GM20431 (cell line): ENCODE measurements around the gene PDZK1.
"Not testable (repeated sequence)": the region's sequence is repeated elsewhere in the genome, so short reads cannot be mapped to it uniquely, and the experiment has no call there.

Experiments used
- in situ Hi-C: fragments of 300-500 bp; cut with MseI, MboI; formaldehyde crosslinking; loops from one replicate; pipeline ENCODE4 v1.15.0; 2020; ENCODE audit warnings: low sequenced_read_pairs; ENCODE audit not compliant: unreplicated experiment

The PDZK1 gene

GRCh38 chr1:145707183-145707867 is at the start of gene PDZK1:
TSS of gene PDZK1 (minus strand) at chr1:145707368. CDS start at chr1:145688021, 19,347 bp downstream.
- in situ Hi-C loops, result loop anchor here (25.0 kb wide), 1 partner anchor 95 kb away; the partner anchor contains the start of gene GPR89A

GRCh38 chr1:145751491-145752037 is 44.4 kb upstream of the PDZK1 start:
- in situ Hi-C loops, result no loop called here

GRCh38 chr1:145750426-145750825 is 43.3 kb upstream of the PDZK1 start:
- in situ Hi-C loops, result no loop called here

- in situ Hi-C loops, result no loop called here
Observed at GRCh38 chr1:145747398-145748247, 40.5 kb upstream of the PDZK1 start.

GRCh38 chr1:145740269-145740668 is 33.1 kb upstream of the PDZK1 start:
- in situ Hi-C loops, result no loop called here

GRCh38 chr1:145736191-145736590 is 29.0 kb upstream of the PDZK1 start:
- in situ Hi-C loops, result no loop called here

GRCh38 chr1:145730900-145731299 is 23.7 kb upstream of the PDZK1 start:
- in situ Hi-C loops, result no loop called here

- in situ Hi-C loops, result no loop called here
Observed at GRCh38 chr1:145730467-145730866, 23.3 kb upstream of the PDZK1 start.

GRCh38 chr1:145729666-145730436 is 22.7 kb upstream of the PDZK1 start:
- in situ Hi-C loops, result no loop called here

- in situ Hi-C loops, result no loop called here
Observed at GRCh38 chr1:145729196-145729595, 22.0 kb upstream of the PDZK1 start.

GRCh38 chr1:145726193-145726592 is 19.0 kb upstream of the PDZK1 start:
- in situ Hi-C loops, result not testable (repeated sequence)

- in situ Hi-C loops, result loop anchor here (25.0 kb wide), 1 partner anchor 109 kb away; the partner anchor contains the start of gene GPR89A
Observed at GRCh38 chr1:145720878-145721671, 13.9 kb upstream of the PDZK1 start.

- in situ Hi-C loops, result loop anchor here (25.0 kb wide), 1 partner anchor 108 kb away; the partner anchor contains the start of gene GPR89A
Observed at GRCh38 chr1:145720556-145720877, 13.3 kb upstream of the PDZK1 start.

GRCh38 chr1:145719230-145720079 is 12.3 kb upstream of the PDZK1 start, which contains the start of gene CD160:
TSS of gene CD160 (plus strand) at chr1:145719499. CDS start at chr1:145728328, 8,829 bp downstream.
- in situ Hi-C loops, result loop anchor here (25.0 kb wide), 1 partner anchor 107 kb away; the partner anchor contains the start of gene GPR89A

GRCh38 chr1:145718465-145718864 is 11.3 kb upstream of the PDZK1 start:
- in situ Hi-C loops, result loop anchor here (25.0 kb wide), 1 partner anchor 106 kb away; the partner anchor contains the start of gene GPR89A

- in situ Hi-C loops, result loop anchor here (25.0 kb wide), 1 partner anchor 106 kb away; the partner anchor contains the start of gene GPR89A
Observed at GRCh38 chr1:145717833-145718232, 10.7 kb upstream of the PDZK1 start.

GRCh38 chr1:145716641-145717345 is 9.6 kb upstream of the PDZK1 start:
- in situ Hi-C loops, result loop anchor here (25.0 kb wide), 1 partner anchor 104 kb away; the partner anchor contains the start of gene GPR89A
